Lower leg skin (tissue), 4 donors: ENCODE results near the gene ANKFN1. TPM values are rescaled to one million over a fixed set of nuclear protein-coding genes. Genes with fewer than 3 reads are reported as not detected.
A peak's percentile ranks its signal among the peaks of the same experiment; 100 is the strongest.

Source experiments
- DNase-seq, 2 donors: peaks; one replicate each; pipeline ENCODE4 v3.0.0-alpha.2; 2019; ENCODE audit warnings: low spot score in 2 of 2
- H3K4me3 ChIP-seq: fragments of 200-600 bp; sonication (generic); 2 replicates; pipeline ENCODE4 v1.5.1; 2017; ENCODE audit warnings: mild to moderate bottlenecking, low read depth; ENCODE audit not compliant: poor library complexity, severe bottlenecking
- CTCF ChIP-seq, 3 donors: fragments of 450-650 bp; IDR thresholded peaks; one replicate each; pipeline ENCODE4 v1.5.1; 2016; ENCODE audit warnings: antibody characterized with exemption in 3 of 3, mild to moderate bottlenecking in 3 of 3, moderate library complexity in 2 of 3
- POLR2A ChIP-seq, 2 donors: fragments of 450-650 bp; IDR thresholded peaks; one replicate each; pipeline ENCODE4 v1.6.1; 2016 to 2017; ENCODE audit warnings: antibody characterized with exemption in 2 of 2, mild to moderate bottlenecking in 1 of 2, moderate library complexity in 1 of 2
- WGBS, 2 donors: methylation state at CpG; one replicate each; pipeline ENCODE4 v1.1.5; 2018; 5-methylcytosine and 5-hydroxymethylcytosine counted together
- intact Hi-C: fragments of 100-400 bp; cut with DNase I; formaldehyde crosslinking; loops from one replicate; pipeline ENCODE4 v1.15.0; 2023; ENCODE audit warnings: low total_unique reads
- total RNA-seq, 4 donors: library from RNA; depleted of rRNA; stranded (reverse); fragments of >200 nt; gene quantifications; one replicate each; pipeline ENCODE4 v1.1.0, GENCODE V29; 2016

Gene ANKFN1
- total RNA-seq, 4 donors from 2014 or later = 1.1 to 3.1 (median 1.4) TPM

GRCh38 chr17:56217921-56218320 lies 64.6 kb downstream of the ANKFN1 start:
- intact Hi-C loops = no loop called here
- TF ChIP-seq POLR2A (IDR thresholded peaks at IDR 0.05) (no peak), CTCF (IDR thresholded peaks at IDR 0.05) (no peak)
- no peak for DNase-seq
- no peak overlapping the region for H3K4me3 ChIP-seq
- WGBS, 2 donors = 84 to 93% methylated on average over 2 of the region's 2 CpGs

GRCh38 chr17:56222255-56222654 lies 69.0 kb downstream of the ANKFN1 start:
- intact Hi-C loops = no loop called here
- no peak for DNase-seq
- 96 to 97% methylated on average over 1 of the region's 1 CpG for WGBS, 2 donors
- no peak overlapping the region for H3K4me3 ChIP-seq
- TF ChIP-seq POLR2A (IDR thresholded peaks at IDR 0.05) (no peak), CTCF (IDR thresholded peaks at IDR 0.05) (no peak)

GRCh38 chr17:56230660-56231059 lies 77.4 kb downstream of the ANKFN1 start:
- H3K4me3 ChIP-seq = no peak overlapping the region
- intact Hi-C loops = no loop called here
- TF ChIP-seq CTCF (IDR thresholded peaks at IDR 0.05) (no peak), POLR2A (IDR thresholded peaks at IDR 0.05) (no peak)
- 26 to 29% methylated on average over 4 of the region's 4 CpGs for WGBS, 2 donors
- DNase-seq = peak in 1 of 2 donors; percentile 19

GRCh38 chr17:56231252-56231651 lies 78.0 kb downstream of the ANKFN1 start:
- H3K4me3 ChIP-seq = no peak overlapping the region
- no peak for DNase-seq
- TF ChIP-seq CTCF (IDR thresholded peaks at IDR 0.05) (no peak), POLR2A (IDR thresholded peaks at IDR 0.05) (no peak)
- intact Hi-C loops = no loop called here
- WGBS, 2 donors = 71 to 78% methylated on average over 2 of the region's 2 CpGs

GRCh38 chr17:56231693-56232092 lies 78.4 kb downstream of the ANKFN1 start:
- intact Hi-C loops = no loop called here
- no peak for TF ChIP-seq POLR2A (IDR thresholded peaks at IDR 0.05)
- TF ChIP-seq CTCF (IDR thresholded peaks at IDR 0.05) = no peak
- DNase-seq = no peak
- WGBS, 2 donors = 72 to 73% methylated on average over 5 of the region's 5 CpGs
- H3K4me3 ChIP-seq = no peak overlapping the region

- no peak for DNase-seq
- H3K4me3 ChIP-seq = no peak overlapping the region
- intact Hi-C loops = no loop called here
- 87 to 96% methylated on average over 2 of the region's 2 CpGs for WGBS, 2 donors
- TF ChIP-seq POLR2A (IDR thresholded peaks at IDR 0.05) = no peak
- no peak for TF ChIP-seq CTCF (IDR thresholded peaks at IDR 0.05)
These were observed 91.1 kb downstream of the ANKFN1 start for GRCh38 chr17:56244268-56244890.
